Hepatocyte (in vitro differentiated cells): ENCODE results near the gene SMARCA2. TPM values are rescaled to one million over a fixed set of nuclear protein-coding genes. Genes with fewer than 3 reads are reported as not detected.

Experiments used
- DNase-seq: peaks from one replicate; pipeline ENCODE4 v3.0.0-alpha.2; 2016; ENCODE audit warnings: low spot score
- H2AFZ ChIP-seq: fragments of 200-600 bp; sonication (generic); 2 replicates; pipeline ENCODE4 v1.6.0; 2016; ENCODE audit warnings: antibody characterized with exemption, mild to moderate bottlenecking
- H3K27ac ChIP-seq: fragments of 200-600 bp; sonication (generic); 2 replicates; pipeline ENCODE4 v1.5.1; 2016; ENCODE audit warnings: mild to moderate bottlenecking
- H3K27me3 ChIP-seq: fragments of 200-600 bp; sonication (generic); 2 replicates; pipeline ENCODE4 v1.6.1; 2016
- H3K36me3 ChIP-seq: fragments of 200-600 bp; sonication (generic); replicated peaks from 2 replicates; pipeline ENCODE4 v1.5.1; 2016; ENCODE audit warnings: low read depth; ENCODE audit not compliant: insufficient read depth
- H3K4me1 ChIP-seq: fragments of 200-600 bp; sonication (generic); 2 replicates; pipeline ENCODE4 v1.5.1; 2016; ENCODE audit warnings: mild to moderate bottlenecking, moderate library complexity; ENCODE audit not compliant: insufficient read depth
- H3K4me2 ChIP-seq: fragments of 200-600 bp; sonication (generic); 2 replicates; pipeline ENCODE4 v1.6.0; 2016
- H3K4me3 ChIP-seq: fragments of 200-600 bp; sonication (generic); 2 replicates; pipeline ENCODE4 v1.5.1; 2016; ENCODE audit warnings: mild to moderate bottlenecking
- H3K79me2 ChIP-seq: fragments of 200-600 bp; sonication (generic); 2 replicates; pipeline ENCODE4 v1.6.0; 2017; ENCODE audit warnings: mild to moderate bottlenecking
- H3K9me2 ChIP-seq: fragments of 200-600 bp; sonication (generic); replicated peaks from 2 replicates; pipeline ENCODE4 v1.6.0; 2017; ENCODE audit warnings: mild to moderate bottlenecking; ENCODE audit not compliant: insufficient read depth
- H3K9me3 ChIP-seq: fragments of 200-600 bp; sonication (generic); 2 replicates; pipeline ENCODE4 v1.5.1; 2016; ENCODE audit warnings: low read depth, mild to moderate bottlenecking
- H4K20me1 ChIP-seq: fragments of 200-600 bp; sonication (generic); 2 replicates; pipeline ENCODE4 v1.6.0; 2016; ENCODE audit warnings: mild to moderate bottlenecking; ENCODE audit not compliant: insufficient read depth, poor library complexity, severe bottlenecking
- CTCF ChIP-seq: fragments of 200-600 bp; sonication (generic); IDR thresholded peaks from 2 replicates; pipeline ENCODE4 v1.5.1; 2016; ENCODE audit warnings: antibody characterized with exemption, mild to moderate bottlenecking; ENCODE audit not compliant: poor library complexity
- EZH2 ChIP-seq: fragments of 200-600 bp; sonication (generic); IDR thresholded peaks from 2 replicates; pipeline ENCODE4 v1.6.1; 2016; ENCODE audit warnings: antibody characterized with exemption, mild to moderate bottlenecking, borderline replicate concordance
- EZH2phosphoT487 ChIP-seq: fragments of 200-600 bp; sonication (generic); IDR thresholded peaks from one replicate; pipeline ENCODE4 v1.6.1; 2018; ENCODE audit warnings: antibody characterized with exemption, mild to moderate bottlenecking, low read depth, moderate library complexity; ENCODE audit not compliant: unreplicated experiment, severe bottlenecking
- WGBS: methylation state at CpG from one replicate; pipeline ENCODE4 v1.1.6; 2016; ENCODE audit warnings: low lambda C conversion rate; ENCODE audit errors: missing lambda C conversion rate; 5-methylcytosine and 5-hydroxymethylcytosine counted together
- polyA plus RNA-seq: library from polyadenylated mRNA; unstranded; fragments of >200 nt; fragmentation: Nextera tagmentation; extraction: Ambion mirVana; gene quantifications from 2 replicates; pipeline ENCODE4 v1.2.1, GENCODE V29; 2016
- total RNA-seq: library from RNA; depleted of rRNA; stranded (reverse); fragments of >200 nt; gene quantifications from 2 replicates; pipeline ENCODE4 v1.2.3, GENCODE V29; 2014

SMARCA2 gene
- total and polyA plus RNA-seq, 2 experiments from 2014 or later = 39.9 to 65.3 TPM

- WGBS = 91% methylated on average over 5 of the region's 5 CpGs
- Histone ChIP-seq H3K4me1 (no peaks in the 10 kb centered on the region), H3K79me2 (no peaks in the 10 kb centered on the region), H3K27me3 (no peaks in the 10 kb centered on the region), H3K27ac (no peak overlapping the region), H3K36me3 (no peaks in the 10 kb centered on the region), H4K20me1 (no peaks in the 10 kb centered on the region), H3K4me2 (no peak overlapping the region), H3K4me3 (no peak overlapping the region), H3K9me2 (no peaks in the 10 kb centered on the region), H3K9me3 (no peaks in the 10 kb centered on the region), H2AFZ (no peak overlapping the region)
- DNase-seq = no peak
- TF ChIP-seq EZH2 (no peak), EZH2phosphoT487 (no peak), CTCF (no peak)
These were observed 177.3 kb downstream of the SMARCA2 start for GRCh38 chr9:2192356-2192979.

- no peak overlapping the region for H3K4me3 ChIP-seq
- no peak overlapping the region for H3K4me2 ChIP-seq
- H3K27me3 ChIP-seq = no peaks in the 10 kb centered on the region
- H2AFZ ChIP-seq = no peak overlapping the region
- H4K20me1 ChIP-seq = no peaks in the 10 kb centered on the region
- H3K4me1 ChIP-seq = no peaks in the 10 kb centered on the region
- H3K36me3 ChIP-seq = no peaks in the 10 kb centered on the region
- no peak overlapping the region for H3K27ac ChIP-seq
- 74% methylated on average over 2 of the region's 2 CpGs for WGBS
- no peak for DNase-seq
- H3K9me2 ChIP-seq = no peaks in the 10 kb centered on the region
- H3K79me2 ChIP-seq = no peaks in the 10 kb centered on the region
- TF ChIP-seq EZH2 (no peak), EZH2phosphoT487 (no peak), CTCF (no peak)
- no peaks in the 10 kb centered on the region for H3K9me3 ChIP-seq
These were observed 178.4 kb downstream of the SMARCA2 start for GRCh38 chr9:2193552-2193951.

GRCh38 chr9:2195211-2195610, 180.1 kb downstream of the SMARCA2 start:
- Histone ChIP-seq H3K27me3 (no peaks in the 10 kb centered on the region), H3K36me3 (no peaks in the 10 kb centered on the region), H4K20me1 (no peaks in the 10 kb centered on the region), H3K9me2 (no peaks in the 10 kb centered on the region), H3K79me2 (no peaks in the 10 kb centered on the region), H3K4me3 (no peak overlapping the region), H3K27ac (no peak overlapping the region), H2AFZ (no peak overlapping the region), H3K4me1 (no peaks in the 10 kb centered on the region), H3K4me2 (no peak overlapping the region), H3K9me3 (no peaks in the 10 kb centered on the region)
- WGBS = 91% methylated on average over 11 of the region's 11 CpGs
- DNase-seq = no peak
- no peak for TF ChIP-seq EZH2
- TF ChIP-seq CTCF = no peak
- TF ChIP-seq EZH2phosphoT487 = no peak
